C4-2B (cell line): Measurements from ENCODE around the gene SH2D4B.

ENCODE experiments used
- H3K27ac ChIP-seq: fragments of 450-650 bp; 2 replicates; pipeline ENCODE4 v1.5.1; 2017
- CTCF ChIP-seq: fragments of 450-650 bp; conservative IDR thresholded peaks from 2 replicates; pipeline ENCODE4 v1.5.1; 2017; ENCODE audit warnings: mild to moderate bottlenecking
- ZFX ChIP-seq: fragments of 450-650 bp; IDR thresholded peaks from 2 replicates; pipeline ENCODE4 v1.6.1; 2017

SH2D4B gene

GRCh38 chr10:80694930-80695329 lies 157.2 kb downstream of the SH2D4B start:
- TF ChIP-seq CTCF (no peak), ZFX (no peak)
- H3K27ac ChIP-seq: no peak overlapping the region
